GM18517 (cell line): ENCODE results near the gene BTNL8.

Experiments
- ATAC-seq: cut with Tn5 transposase; IDR thresholded peaks from one replicate; pipeline ENCODE4 v1.9.1; 2021; ENCODE audit warnings: mild to moderate bottlenecking, moderate library complexity; ENCODE audit not compliant: unreplicated experiment

The BTNL8 gene

DNA sequence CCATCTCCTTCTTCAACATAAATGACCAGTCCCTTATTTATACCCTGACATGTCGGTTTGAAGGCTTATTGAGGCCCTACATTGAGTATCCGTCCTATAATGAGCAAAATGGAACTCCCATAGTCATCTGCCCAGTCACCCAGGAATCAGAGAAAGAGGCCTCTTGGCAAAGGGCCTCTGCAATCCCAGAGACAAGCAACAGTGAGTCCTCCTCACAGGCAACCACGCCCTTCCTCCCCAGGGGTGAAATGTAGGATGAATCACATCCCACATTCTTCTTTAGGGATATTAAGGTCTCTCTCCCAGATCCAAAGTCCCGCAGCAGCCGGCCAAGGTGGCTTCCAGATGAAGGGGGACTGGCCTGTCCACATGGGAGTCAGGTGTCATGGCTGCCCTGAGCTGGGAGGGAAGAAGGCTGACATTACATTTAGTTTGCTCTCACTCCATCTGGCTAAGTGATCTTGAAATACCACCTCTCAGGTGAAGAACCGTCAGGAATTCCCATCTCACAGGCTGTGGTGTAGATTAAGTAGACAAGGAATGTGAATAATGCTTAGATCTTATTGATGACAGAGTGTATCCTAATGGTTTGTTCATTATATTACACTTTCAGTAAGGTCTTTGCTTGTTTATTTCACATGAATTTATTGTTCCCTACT lies 51.5 kb downstream of the BTNL8 start:
- no peak for ATAC-seq

GRCh38 chr5:180959661-180960060 lies 60.7 kb downstream of the BTNL8 start:
- ATAC-seq, result no peak

DNA sequence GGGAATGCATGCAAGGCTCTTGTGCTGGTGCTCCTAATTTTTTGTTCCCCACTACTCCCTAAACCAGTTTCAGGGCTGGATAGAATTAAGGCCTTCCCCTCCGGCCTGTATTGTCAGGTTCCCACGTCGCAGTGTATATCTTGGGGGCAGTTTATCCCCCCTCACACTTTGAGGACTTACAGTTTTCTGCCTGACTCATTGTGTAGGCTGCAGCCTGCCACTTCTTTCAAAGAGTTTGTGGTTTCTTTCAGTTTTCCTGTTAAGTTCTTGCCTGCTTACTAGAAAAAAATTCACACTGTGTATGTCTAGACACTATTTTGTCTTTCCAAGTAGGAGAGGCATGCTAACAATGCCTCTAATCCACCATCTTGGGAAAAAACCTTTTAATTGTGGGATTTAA lies 61.2 kb downstream of the BTNL8 start:
- no peak for ATAC-seq

DNA sequence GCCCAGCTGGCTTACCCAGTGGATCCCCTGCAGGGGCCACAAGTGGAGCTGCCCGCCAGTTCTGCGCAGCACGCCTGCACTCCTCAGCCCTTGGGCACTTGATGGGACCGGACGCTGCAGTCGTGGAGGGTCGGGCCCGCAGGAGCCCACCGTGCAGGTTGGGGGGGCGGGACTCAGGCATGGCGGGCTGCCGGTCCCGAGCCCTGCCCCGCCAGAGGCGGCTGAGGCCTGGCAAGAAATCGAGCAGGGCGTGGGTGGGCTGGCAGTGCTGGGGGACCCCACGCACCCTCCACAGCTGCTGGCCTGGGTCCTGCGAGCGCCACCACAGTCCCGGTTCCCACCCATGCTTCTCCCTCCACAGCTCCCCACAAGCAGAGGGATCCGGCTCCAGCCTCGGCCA lies 70.4 kb downstream of the BTNL8 start:
- ATAC-seq, result no peak

GRCh38 chr5:180970336-180970735 lies 71.4 kb downstream of the BTNL8 start:
- ATAC-seq, result no peak

DNA sequence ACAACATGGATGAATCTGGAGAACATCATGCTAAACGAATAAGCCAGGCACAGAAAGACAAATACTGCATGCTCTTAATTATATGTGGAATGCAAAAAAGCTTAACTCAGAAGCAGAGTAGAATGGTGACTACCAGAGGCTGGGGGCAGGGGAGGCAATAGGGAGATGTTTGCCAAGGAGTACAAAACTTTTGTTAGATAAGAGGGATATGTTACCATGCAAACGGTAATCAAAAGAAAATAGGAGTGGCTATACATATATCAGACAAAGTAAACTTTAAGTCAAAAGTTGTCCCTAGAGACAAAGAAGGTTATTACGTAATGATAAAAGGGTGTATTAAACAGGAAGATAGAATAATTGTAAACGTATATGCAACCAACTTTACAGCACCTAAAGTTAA lies 71.9 kb downstream of the BTNL8 start:
- ATAC-seq, result no peak

GRCh38 chr5:180974612-180975315 lies 75.8 kb downstream of the BTNL8 start:
- peak; percentile 22 for ATAC-seq

DNA sequence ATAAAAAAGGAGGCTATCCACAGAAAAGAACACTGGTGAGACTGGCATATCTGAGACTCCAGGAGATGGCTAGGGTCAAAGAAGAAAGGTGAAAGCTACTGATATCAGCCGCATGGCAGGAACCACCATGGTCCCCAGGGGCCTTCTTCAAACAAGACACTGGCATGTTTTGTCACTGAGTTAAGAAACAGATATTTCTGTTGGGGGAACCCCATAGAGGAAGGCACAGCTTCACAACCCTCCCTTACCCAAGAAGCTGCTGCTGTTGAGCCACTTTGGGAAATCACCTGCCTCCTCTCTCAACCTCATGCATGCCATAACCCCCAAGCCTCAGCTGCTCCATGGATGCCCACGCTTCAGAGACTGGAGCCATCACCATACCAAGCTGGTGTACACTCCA lies 76.4 kb downstream of the BTNL8 start:
- peak; percentile 95 for ATAC-seq

DNA sequence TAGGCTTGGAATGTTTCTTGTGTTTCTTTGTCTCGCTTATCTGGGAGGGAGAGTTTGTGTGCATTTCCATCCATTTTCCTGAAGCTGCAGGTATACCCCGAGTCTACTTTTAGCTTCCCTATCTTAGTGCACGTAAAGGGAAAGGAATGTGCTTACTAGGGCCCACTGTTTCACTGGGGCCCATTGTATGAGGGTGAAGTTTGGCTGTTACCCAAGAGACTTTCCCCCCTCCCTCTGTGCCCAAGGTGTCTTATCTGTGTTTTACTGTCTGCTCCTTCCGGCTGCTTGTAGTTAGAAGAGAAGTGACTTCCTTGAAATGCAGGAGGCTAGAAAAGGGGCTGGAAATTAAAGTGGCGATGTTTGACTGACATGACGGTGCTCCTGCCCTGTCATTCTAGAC lies 77.6 kb downstream of the BTNL8 start:
- ATAC-seq, result no peak

DNA sequence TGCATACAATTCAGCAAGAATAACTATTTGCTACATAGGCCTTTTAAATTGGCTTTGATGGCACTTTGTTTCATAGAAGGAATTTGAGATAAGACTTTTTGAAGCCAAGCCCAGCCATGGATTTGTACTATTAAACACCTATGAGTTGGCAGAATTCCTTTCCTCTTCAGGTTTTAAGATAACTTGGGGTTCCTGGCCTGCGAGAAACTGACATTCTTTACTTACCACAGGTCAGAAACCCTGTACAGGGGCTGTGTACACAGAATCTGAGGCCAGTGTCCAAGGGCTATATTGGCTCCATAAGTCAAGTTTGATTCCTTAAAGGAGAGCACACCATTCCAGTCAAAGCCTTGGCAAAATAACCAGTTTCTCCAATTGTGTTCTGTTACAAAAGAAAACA lies 78.9 kb downstream of the BTNL8 start:
- no peak for ATAC-seq

DNA sequence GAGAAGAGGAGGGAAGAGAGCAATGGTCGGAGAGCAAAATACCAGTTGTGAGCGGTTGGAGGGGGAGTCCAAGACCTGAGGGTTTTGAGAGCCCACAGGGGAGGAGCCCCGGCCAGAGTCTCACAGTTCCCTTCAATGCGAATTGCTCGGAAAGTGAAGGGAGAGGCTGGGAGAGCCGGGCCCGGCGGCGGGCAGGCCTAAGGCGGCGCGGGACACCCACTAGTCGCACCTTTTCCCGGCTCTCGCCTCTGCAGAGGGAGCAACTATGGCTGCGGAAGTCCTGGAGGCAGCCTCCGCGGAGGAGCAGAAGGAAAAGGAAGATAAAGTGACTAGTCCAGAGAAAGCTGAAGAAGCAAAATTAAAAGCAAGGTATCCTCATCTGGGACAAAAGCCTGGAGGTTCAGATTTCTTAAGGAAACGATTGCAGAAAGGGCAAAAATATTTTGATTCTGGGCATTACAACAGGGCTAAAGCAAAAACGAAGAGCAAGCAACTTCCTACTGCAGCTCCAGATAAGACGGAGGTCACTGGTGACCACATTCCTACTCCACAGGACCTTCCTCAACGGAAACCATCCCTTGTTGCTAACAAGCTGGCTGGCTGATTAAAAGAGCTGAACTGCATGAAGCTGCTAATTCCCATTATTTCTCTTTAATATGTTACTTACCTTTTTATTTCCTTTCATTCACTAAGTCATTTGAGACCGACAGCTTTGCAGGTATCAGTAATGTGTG lies 83.2 kb downstream of the BTNL8 start:
- no peak for ATAC-seq

DNA sequence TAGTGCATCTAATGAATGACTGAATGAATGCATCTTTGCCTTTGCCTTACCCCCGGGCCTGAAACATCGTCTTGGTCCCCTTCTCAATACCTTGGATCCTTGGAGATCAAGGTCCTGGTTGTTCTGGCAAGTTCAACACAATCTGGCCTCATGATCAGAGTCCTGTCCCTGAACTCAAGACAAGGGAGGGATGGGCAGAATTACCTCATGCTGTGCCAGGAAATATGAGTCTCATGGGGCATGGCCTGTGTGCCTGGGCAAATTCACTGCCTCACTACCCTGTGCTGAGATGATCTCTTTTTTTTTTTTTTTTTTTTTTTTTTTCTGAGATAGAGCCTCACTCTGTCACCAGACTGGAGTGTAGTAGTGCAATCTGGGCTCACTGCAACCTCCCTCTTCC lies 89.1 kb downstream of the BTNL8 start:
- no peak for ATAC-seq

- no peak for ATAC-seq
Measured at GRCh38 chr5:180988592-180988991, 89.6 kb downstream of the BTNL8 start, which contains the start of gene BTNL3. TSS of gene BTNL3 (plus strand) at chr5:180988846. CDS start at chr5:180989029, 183 bp downstream.

GRCh38 chr5:180990086-180990881 lies 91.3 kb downstream of the BTNL8 start:
- no peak for ATAC-seq

DNA sequence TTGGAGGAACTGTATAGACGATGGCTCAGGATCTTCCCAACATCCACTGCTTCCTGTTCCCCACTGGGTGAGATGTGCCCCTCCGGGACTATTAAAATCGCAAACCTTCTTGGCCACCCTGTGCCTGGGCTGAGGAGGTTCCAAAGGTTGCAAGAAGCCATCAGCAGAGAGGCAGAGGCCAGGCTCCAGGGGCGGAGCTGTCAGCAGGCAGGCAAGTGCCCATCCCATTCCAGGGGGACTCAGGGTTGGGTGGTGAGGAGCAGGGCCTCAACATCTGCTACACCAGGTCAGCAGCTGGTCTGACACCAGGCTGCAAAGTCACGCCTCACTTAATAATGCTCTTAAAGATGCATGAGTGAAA lies 91.9 kb downstream of the BTNL8 start:
- ATAC-seq, result no peak
